GM19468 (cell line): Measurements from ENCODE around the gene ITSN1.
"Not testable (repeated sequence)": the region's sequence is repeated elsewhere in the genome, so short reads cannot be mapped to it uniquely, and the experiment has no call there.

Experiments used
- ATAC-seq: cut with Tn5 transposase; IDR thresholded peaks from one replicate; pipeline ENCODE4 v1.9.1; 2021; ENCODE audit warnings: mild to moderate bottlenecking, moderate library complexity, moderate number of reproducible peaks; ENCODE audit not compliant: unreplicated experiment; ENCODE audit errors: extremely low read depth

The ITSN1 gene

GRCh38 chr21:33712022-33712803 is 69.9 kb downstream of the ITSN1 start:
- no peak for ATAC-seq

- no peak for ATAC-seq
These were observed 78.8 kb downstream of the ITSN1 start for GRCh38 chr21:33721081-33721480.

- not testable (repeated sequence) for ATAC-seq
These were observed 86.8 kb downstream of the ITSN1 start for GRCh38 chr21:33729139-33729538.

DNA sequence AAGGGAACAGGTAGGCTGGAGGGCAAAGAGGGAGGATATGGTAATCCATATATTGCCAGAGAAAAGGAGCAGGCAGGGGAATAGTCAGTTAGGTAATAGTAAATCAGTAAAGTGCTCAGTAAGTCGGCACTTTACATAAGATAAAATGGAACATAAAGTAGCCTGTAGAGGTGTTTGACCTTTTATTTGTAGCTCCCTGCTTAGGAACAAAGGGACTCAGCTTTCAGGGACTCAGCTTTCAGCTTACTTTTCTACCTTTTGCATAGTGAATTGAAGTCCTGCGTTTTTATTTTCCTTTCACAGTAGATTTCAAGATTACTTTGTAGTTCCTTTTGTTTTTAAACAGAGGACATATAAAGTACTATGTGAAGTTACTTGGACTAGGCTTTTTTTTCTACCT is 87.3 kb downstream of the ITSN1 start:
- ATAC-seq: no peak

DNA sequence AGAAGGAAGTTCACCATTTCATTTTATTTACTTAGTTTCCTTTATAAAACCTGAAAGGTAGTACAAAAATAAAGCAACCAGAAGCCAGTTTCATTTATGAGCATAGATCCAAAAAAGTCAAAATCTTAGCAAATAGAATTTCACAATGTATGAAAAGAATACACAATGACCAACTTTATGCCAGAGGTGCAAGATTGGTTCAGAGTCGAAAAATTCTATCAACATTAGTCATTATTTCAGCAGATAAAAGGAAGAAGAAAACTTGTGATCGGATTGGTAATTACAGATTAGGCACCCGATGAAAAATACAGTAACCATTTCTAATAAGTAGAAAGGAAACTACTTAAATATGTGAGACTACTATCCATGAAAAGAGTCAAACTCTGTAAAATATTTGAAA is 89.1 kb downstream of the ITSN1 start:
- no peak for ATAC-seq

DNA sequence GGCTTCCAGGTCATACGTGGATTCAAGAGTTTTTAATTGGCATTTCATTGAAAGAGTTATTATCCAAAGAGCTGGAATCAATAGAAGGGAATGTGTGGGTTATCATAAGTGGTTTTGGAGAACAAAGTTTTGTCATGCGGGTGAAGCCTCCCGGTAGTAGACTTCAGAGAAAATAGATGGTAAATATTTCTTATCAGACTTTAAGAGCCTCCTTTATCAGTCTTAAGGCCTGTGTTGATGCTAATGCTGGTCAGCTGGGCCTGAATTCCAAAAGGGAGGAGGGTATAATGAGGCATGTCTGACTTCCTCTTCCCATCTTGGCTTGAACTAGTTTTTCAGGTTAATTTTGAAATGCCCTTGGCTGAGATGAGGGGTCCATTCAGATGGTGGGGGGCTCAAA is 89.7 kb downstream of the ITSN1 start:
- no peak for ATAC-seq

GRCh38 chr21:33733601-33734000 is 91.3 kb downstream of the ITSN1 start:
- ATAC-seq: no peak

GRCh38 chr21:33734291-33734690 is 92.0 kb downstream of the ITSN1 start:
- no peak for ATAC-seq

DNA sequence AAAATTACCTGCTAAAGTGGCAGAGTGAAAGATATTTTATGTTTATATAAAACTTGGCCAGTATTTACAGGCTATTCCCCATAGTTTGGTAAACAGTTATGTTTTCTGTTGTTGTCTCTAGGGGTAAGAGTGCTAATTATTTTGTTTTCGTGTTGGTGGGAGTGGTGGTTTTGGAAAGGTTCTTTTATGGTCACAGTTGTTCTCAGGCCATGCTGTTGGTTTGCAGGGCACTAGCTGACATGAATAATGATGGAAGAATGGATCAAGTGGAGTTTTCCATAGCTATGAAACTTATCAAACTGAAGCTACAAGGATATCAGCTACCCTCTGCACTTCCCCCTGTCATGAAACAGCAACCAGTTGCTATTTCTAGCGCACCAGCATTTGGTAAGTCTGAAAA is 92.5 kb downstream of the ITSN1 start:
- no peak for ATAC-seq

DNA sequence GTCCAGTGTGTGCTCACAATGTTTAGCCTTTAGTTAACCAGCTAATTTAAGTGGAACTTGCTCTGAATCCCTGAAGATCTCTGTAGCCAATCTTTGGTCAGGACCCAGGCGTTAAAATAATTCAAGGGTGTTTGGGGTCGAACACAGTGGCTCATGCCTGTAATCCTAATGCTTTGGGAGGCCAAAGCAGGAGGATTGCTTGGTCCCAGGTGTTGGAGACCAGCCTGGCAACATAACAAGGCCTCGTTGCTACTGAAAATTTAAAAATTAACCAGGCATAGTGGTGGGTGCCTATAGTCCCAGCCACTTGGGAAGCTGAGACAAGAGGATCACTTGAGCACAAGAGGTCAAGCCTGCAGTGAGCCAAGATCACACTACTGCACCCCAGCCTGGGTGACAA is 94.3 kb downstream of the ITSN1 start:
- no peak for ATAC-seq

GRCh38 chr21:33739701-33740100 is 97.4 kb downstream of the ITSN1 start:
- no peak for ATAC-seq

DNA sequence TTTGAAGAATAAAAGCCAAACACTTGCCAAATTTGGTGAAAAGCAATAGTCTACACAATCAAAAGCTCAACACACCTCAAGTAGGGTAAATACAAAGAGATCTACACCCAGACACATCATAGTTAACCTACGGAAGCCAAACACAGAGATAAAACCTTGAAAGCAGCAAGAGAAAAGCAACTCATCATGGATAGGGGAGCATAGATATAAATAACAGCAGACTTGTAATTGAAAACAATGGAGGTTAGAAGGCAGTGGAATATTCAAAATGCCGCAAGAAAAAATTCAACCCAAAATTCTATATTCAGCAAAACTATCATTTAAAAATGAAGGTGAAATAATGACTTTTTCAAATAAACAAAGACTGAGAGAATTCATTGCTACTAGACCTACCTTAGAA is 105.1 kb downstream of the ITSN1 start:
- no peak for ATAC-seq

GRCh38 chr21:33748903-33749302 is 106.6 kb downstream of the ITSN1 start:
- no peak for ATAC-seq

DNA sequence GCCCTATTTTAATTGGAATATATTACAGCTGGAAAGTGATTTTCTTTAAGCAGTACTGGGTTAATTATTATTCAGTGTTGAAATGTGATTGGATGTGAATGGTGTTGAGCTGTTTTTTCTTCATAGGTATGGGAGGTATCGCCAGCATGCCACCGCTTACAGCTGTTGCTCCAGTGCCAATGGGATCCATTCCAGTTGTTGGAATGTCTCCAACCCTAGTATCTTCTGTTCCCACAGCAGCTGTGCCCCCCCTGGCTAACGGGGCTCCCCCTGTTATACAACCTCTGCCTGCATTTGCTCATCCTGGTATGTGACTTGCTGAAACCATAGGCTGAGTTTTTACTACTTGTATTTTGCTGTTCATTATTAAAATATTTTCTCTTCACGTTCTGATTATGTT is 107.7 kb downstream of the ITSN1 start:
- ATAC-seq: no peak

GRCh38 chr21:33751120-33751519 is 108.8 kb downstream of the ITSN1 start:
- ATAC-seq: no peak

DNA sequence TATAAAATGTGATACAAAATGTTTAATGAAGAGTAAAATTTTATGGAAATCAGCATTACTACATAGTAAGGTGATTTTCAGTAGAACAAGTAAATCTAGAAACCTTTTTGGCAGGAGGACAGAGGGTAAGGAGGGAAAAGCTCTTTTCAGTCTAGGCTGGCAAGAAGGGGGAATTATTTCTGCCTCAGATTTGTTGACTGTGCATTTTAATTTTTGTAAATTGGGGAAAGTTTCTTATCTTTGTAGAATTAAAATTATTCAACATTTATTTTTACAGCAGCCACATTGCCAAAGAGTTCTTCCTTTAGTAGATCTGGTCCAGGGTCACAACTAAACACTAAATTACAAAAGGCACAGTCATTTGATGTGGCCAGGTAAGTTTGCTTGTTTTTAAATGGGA is 109.2 kb downstream of the ITSN1 start:
- ATAC-seq: no peak

GRCh38 chr21:33752260-33752659 is 110.0 kb downstream of the ITSN1 start:
- ATAC-seq: no peak

DNA sequence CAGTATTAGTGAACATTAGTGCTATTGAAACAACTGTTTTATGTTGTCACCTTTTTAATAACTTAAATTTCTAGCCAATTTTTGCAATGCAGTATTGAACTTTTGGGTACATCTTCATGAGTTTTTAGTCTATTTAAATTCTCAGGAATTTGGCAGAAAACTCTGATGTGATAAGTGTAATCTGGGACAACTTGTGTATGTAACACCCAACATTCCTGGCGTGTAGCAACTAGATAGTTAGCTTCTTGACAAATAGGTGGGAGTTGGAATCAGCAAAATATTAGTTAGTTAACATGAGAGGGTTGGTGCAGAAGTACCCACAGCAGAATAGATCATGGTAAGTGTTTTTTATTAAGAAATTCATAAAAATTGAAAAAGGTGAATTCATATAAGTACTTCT is 111.6 kb downstream of the ITSN1 start:
- no peak for ATAC-seq

- ATAC-seq: no peak
These were observed 112.2 kb downstream of the ITSN1 start for GRCh38 chr21:33754481-33754880.

DNA sequence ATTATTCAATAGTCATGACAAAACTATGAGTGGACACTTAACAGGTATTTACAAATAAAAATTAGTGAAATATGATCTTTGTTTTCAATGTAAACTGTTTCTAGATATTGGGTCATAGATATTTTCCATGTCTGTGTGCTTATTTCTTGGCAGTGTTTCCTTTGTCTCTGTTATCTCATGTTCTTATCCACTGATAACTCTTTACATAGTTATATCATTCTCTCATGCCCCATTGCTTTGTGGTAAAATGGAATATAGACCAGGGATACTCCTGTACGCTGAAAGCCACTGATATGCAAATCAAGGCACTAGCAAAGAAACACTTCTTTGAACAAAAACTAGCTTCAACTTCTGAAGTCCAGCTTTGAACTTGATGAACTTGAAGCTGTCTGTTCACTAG is 113.1 kb downstream of the ITSN1 start:
- ATAC-seq: no peak

DNA sequence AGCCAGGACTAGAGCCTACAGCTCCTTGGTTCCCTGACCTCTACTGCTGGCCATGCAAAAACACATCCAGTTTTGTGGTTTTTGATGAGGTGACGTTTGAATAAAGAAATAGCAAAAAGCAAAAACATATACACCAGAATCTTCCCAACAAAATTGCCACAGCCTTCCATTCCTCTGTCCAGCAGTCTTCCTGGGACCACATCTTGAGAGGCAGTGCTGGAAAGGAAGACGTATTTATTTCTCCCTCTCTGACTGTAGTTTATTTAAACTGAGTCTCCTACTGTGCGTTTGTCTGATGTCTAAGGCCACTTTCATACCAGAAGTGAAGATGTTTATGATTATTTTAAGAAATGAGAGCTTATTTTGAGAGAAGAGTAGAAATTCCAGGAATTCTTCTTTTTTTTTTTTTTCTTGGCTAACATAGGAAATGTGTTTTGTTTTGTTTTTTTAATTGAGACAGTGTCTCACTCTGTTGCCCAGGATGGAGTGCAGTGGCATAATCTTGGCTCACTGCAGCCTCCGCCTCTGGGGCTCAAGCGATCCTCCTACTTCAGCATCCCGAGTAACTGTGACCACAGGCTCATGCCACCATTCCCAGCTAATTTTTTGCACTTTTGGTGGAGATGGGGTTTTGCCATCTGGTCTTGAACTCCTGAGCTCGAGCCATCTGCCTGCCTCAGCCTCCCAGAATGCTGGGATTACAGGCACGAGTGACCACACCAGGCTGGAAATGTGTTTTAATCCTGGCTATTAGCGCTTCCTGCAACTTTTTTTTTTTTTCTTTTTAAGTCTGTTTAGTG is 118.5 kb downstream of the ITSN1 start:
- ATAC-seq: no peak
